Endodermal cell (in vitro differentiated cells): ENCODE results near the gene DPP6. TPM values are rescaled to one million over a fixed set of nuclear protein-coding genes. Genes with fewer than 3 reads are reported as not detected.

Experiments
- DNase-seq: peaks from one replicate; pipeline ENCODE4 v3.0.0-alpha.2; 2017
- H3K27ac ChIP-seq: 2 replicates; pipeline ENCODE4 v1.5.1; 2013; ENCODE audit warnings: mild to moderate bottlenecking, low read depth, low read length, moderate library complexity
- H3K27me3 ChIP-seq: 2 replicates; pipeline ENCODE4 v1.6.1; 2013; ENCODE audit warnings: mild to moderate bottlenecking, low read length, moderate library complexity; ENCODE audit not compliant: insufficient read depth, control insufficient read depth, poor library complexity, severe bottlenecking
- H3K36me3 ChIP-seq: 2 replicates; pipeline ENCODE4 v1.7.0; 2013; ENCODE audit warnings: mild to moderate bottlenecking, low read length, moderate library complexity; ENCODE audit not compliant: control insufficient read depth, insufficient read depth
- H3K4me1 ChIP-seq: one replicate; pipeline ENCODE4 v1.7.0; 2013; ENCODE audit warnings: low read length; ENCODE audit not compliant: control insufficient read depth, insufficient read depth
- H3K4me3 ChIP-seq: 2 replicates; pipeline ENCODE4 v1.5.1; 2013; ENCODE audit warnings: mild to moderate bottlenecking, low read length, moderate library complexity
- H3K9ac ChIP-seq: 2 replicates; pipeline ENCODE4 v1.6.1; 2013; ENCODE audit warnings: mild to moderate bottlenecking, low read length, moderate library complexity; ENCODE audit not compliant: poor library complexity, severe bottlenecking; ENCODE audit errors: extremely low read depth
- H3K9me3 ChIP-seq: 2 replicates; pipeline ENCODE4 v1.6.1; 2013; ENCODE audit warnings: mild to moderate bottlenecking, low read length, moderate library complexity; ENCODE audit not compliant: control insufficient read depth
- H3K27ac Mint-ChIP-seq: 2 replicates; pipeline ENCODE4 v1.8.0; 2020; ENCODE audit warnings: mixed read lengths
- H3K27me3 Mint-ChIP-seq: 2 replicates; pipeline ENCODE4 v1.8.0; 2021; ENCODE audit warnings: mild to moderate bottlenecking, mixed read lengths; ENCODE audit not compliant: insufficient read depth
- H3K36me3 Mint-ChIP-seq: 2 replicates; pipeline ENCODE4 v1.8.0; 2020; ENCODE audit warnings: low read depth, mixed read lengths
- H3K4me1 Mint-ChIP-seq: 2 replicates; pipeline ENCODE4 v1.8.0; 2020; ENCODE audit warnings: mixed read lengths
- H3K4me3 Mint-ChIP-seq: 2 replicates; pipeline ENCODE4 v1.8.0; 2020; ENCODE audit warnings: mild to moderate bottlenecking, moderate library complexity, mixed read lengths
- H3K9me3 Mint-ChIP-seq: 2 replicates; pipeline ENCODE4 v1.8.0; 2020; ENCODE audit warnings: mild to moderate bottlenecking, mixed read lengths
- WGBS, 2 experiments: methylation state at CpG; one replicate each; pipeline versions ENCODE4 v1.1.5 to v1.1.7; 2013; ENCODE audit warnings: missing lambda C conversion rate in 2 of 2, mixed read lengths in 1 of 2; ENCODE audit not compliant: insufficient coverage in 1 of 2, insufficient read length in 1 of 2; 5-methylcytosine and 5-hydroxymethylcytosine counted together
- total RNA-seq, 2 donors: library from RNA; stranded (reverse); fragmentation: NEBNext Ultra II Directional in 1 of 2; extraction: Animal tissue kit (Norgen Biotek cat#: 25700) in 1 of 2; gene quantifications; 2 replicates in 1 of 2; 3 replicates in 1 of 2; pipeline ENCODE4 v1.2.1, GENCODE V29; 2021
- TF ChIP-seq, protein P1 (sequence below): fragments of 200-600 bp; sonication (generic); conservative IDR thresholded peaks from 2 replicates; pipeline ENCODE4 v1.5.0; 2021; ENCODE audit warnings: antibody characterized with exemption, mild to moderate bottlenecking

DPP6 gene
- total RNA-seq, 2 donors from 2014 or later = 1.7 to 3.0 TPM

DNA sequence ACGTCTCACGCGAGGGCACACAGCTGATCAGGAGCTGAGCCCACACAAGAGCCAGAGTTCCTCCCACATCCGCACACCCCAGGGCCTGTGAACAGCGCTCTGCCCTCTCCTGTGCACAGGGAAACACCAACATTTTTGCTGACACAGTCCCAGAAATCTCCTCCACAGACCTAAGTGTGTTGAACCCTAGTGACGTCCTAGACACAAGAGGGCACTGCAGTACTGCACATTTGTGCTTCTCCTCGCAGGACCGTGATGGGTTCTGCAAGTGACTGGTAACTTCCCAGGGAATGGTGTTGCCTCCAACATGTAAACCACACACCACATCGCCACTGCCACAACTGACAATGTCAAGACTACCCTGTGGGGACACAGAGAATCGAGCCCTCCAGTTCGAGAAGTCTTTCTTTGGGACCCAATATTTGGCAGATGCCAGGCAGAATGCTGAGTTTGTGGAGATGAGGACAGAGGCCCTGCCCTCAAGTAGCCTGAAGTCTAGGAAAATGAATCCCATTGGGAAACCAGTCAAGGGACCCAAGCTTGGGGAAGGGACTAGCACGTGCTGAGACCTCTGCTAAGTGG lies 780.5 kb downstream of the DPP6 start:
- no peak overlapping the region for H3K9ac ChIP-seq
- 70 to 78% methylated on average over 9 to 12 of the region's 12 CpGs for WGBS, 2 experiments
- no peak overlapping the region for H3K27ac ChIP-seq
- peak; percentile 80 for DNase-seq
- TF ChIP-seq, protein P1, sequence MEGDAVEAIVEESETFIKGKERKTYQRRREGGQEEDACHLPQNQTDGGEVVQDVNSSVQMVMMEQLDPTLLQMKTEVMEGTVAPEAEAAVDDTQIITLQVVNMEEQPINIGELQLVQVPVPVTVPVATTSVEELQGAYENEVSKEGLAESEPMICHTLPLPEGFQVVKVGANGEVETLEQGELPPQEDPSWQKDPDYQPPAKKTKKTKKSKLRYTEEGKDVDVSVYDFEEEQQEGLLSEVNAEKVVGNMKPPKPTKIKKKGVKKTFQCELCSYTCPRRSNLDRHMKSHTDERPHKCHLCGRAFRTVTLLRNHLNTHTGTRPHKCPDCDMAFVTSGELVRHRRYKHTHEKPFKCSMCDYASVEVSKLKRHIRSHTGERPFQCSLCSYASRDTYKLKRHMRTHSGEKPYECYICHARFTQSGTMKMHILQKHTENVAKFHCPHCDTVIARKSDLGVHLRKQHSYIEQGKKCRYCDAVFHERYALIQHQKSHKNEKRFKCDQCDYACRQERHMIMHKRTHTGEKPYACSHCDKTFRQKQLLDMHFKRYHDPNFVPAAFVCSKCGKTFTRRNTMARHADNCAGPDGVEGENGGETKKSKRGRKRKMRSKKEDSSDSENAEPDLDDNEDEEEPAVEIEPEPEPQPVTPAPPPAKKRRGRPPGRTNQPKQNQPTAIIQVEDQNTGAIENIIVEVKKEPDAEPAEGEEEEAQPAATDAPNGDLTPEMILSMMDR = peak; percentile 78
- Mint-ChIP-seq H3K27me3 (peaks cover 12% of the 10 kb centered on the region), H3K9me3 (no peaks in the 10 kb centered on the region), H3K4me1 (peaks cover 15% of the 10 kb centered on the region), H3K4me3 (no peak overlapping the region), H3K27ac (no peak overlapping the region), H3K36me3 (no peaks in the 10 kb centered on the region)
- H3K4me3 ChIP-seq = no peak overlapping the region
- H3K36me3 ChIP-seq = no peaks in the 10 kb centered on the region
- no peaks in the 10 kb centered on the region for H3K27me3 ChIP-seq
- H3K4me1 ChIP-seq = no peaks in the 10 kb centered on the region
- no peaks in the 10 kb centered on the region for H3K9me3 ChIP-seq

GRCh38 chr7:154836021-154836448 lies 783.8 kb downstream of the DPP6 start:
- Histone ChIP-seq H3K27me3 (no peaks in the 10 kb centered on the region), H3K36me3 (no peaks in the 10 kb centered on the region), H3K27ac (no peak overlapping the region), H3K9me3 (no peaks in the 10 kb centered on the region), H3K4me3 (no peak overlapping the region), H3K9ac (no peak overlapping the region), H3K4me1 (peaks cover 1% of the 10 kb centered on the region)
- no peak for DNase-seq
- Mint-ChIP-seq H3K4me3 (no peak overlapping the region), H3K9me3 (no peaks in the 10 kb centered on the region), H3K4me1 (peaks cover 11% of the 10 kb centered on the region), H3K27me3 (no peaks in the 10 kb centered on the region), H3K27ac (no peak overlapping the region), H3K36me3 (no peaks in the 10 kb centered on the region)
- TF ChIP-seq, protein P1 = no peak
- 94% methylated on average over 11 to 13 of the region's 13 CpGs for WGBS, 2 experiments

DNA sequence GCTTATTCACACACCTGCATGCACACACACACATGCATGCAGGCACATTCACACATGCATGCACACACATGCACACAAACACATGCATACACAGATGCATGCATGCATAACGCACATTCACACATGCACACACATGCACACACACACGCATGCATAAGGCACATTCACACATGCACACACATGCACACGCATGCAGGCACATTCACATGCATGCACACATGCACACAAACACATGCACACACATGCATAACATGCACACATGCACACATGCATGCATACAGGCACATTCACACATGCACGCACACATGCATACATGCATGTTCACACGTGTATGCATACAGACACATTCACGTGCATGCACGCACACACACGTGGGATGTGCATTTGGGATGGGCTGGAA lies 784.9 kb downstream of the DPP6 start:
- TF ChIP-seq, protein P1 = no peak
- no peak overlapping the region for H3K9ac ChIP-seq
- no peaks in the 10 kb centered on the region for H3K36me3 ChIP-seq
- no peak for DNase-seq
- Mint-ChIP-seq H3K4me1 (peaks cover 21% of the 10 kb centered on the region), H3K36me3 (no peaks in the 10 kb centered on the region), H3K27me3 (no peaks in the 10 kb centered on the region), H3K4me3 (no peak overlapping the region), H3K9me3 (no peaks in the 10 kb centered on the region), H3K27ac (no peak overlapping the region)
- no peaks in the 10 kb centered on the region for H3K9me3 ChIP-seq
- no peak overlapping the region for H3K27ac ChIP-seq
- H3K4me3 ChIP-seq = no peak overlapping the region
- H3K27me3 ChIP-seq = no peaks in the 10 kb centered on the region
- WGBS, 2 experiments = 96 to 97% methylated on average over 7 to 8 of the region's 8 CpGs
- H3K4me1 ChIP-seq = peaks cover 9% of the 10 kb centered on the region
